Testis (tissue), 2 donors: ENCODE data around the gene SOBP.

Experiments
- CTCF ChIP-seq, 3 experiments: fragments of 450-650 bp in 2 of 3; fragments of 200-600 bp in 1 of 3; sonication (generic) in 1 of 3; IDR thresholded peaks; one replicate each; pipeline ENCODE4 v1.5.1; 2016 to 2019; ENCODE audit warnings: antibody characterized with exemption in 3 of 3, mild to moderate bottlenecking in 2 of 3, moderate library complexity in 1 of 3
- POLR2A ChIP-seq: fragments of 450-650 bp; IDR thresholded peaks from one replicate; pipeline ENCODE4 v1.6.1; 2017; ENCODE audit warnings: antibody characterized with exemption, mild to moderate bottlenecking, moderate library complexity

- TF ChIP-seq CTCF (IDR thresholded peaks at IDR 0.05) (no peak), POLR2A (no peak)
These were observed 49.0 kb upstream of the SOBP start for GRCh38 chr6:107440936-107441335.
